HepG2 (cell line): ENCODE results near the gene SLC66A3. TPM values are rescaled to one million over a fixed set of nuclear protein-coding genes. Genes with fewer than 3 reads are reported as not detected.

Source experiments
- BATF2 ChIP-seq: sonication (generic); formaldehyde crosslinking; IDR thresholded peaks from 2 replicates; pipeline ENCODE4 v1.8.0; 2022; ENCODE audit warnings: mild to moderate bottlenecking, missing genetic modification reagents, moderate library complexity
- ETV5 ChIP-seq: IDR thresholded peaks from 2 replicates; pipeline ENCODE4 v1.6.1; 2018; ENCODE audit warnings: missing biosample characterization, missing genetic modification reagents, inconsistent platforms, borderline replicate concordance
- FOXM1 ChIP-seq: sonication (generic); formaldehyde crosslinking; IDR thresholded peaks from 2 replicates; pipeline ENCODE4 v1.5.0; 2020; ENCODE audit warnings: missing genetic modification reagents
- GPN1 ChIP-seq: sonication (generic); formaldehyde crosslinking; IDR thresholded peaks from 2 replicates; pipeline ENCODE4 v1.5.1; 2020; ENCODE audit warnings: missing genetic modification reagents, borderline replicate concordance
- HNRNPL ChIP-seq: fragments of 200-400 bp; formaldehyde crosslinking; IDR thresholded peaks from 2 replicates; pipeline ENCODE4 v1.6.1; 2017; ENCODE audit warnings: mild to moderate bottlenecking, low read depth, low read length
- LRRFIP1 ChIP-seq: sonication (generic); formaldehyde crosslinking; conservative IDR thresholded peaks from 2 replicates; pipeline ENCODE4 v1.4.0; 2020; ENCODE audit warnings: missing genetic modification reagents
- NFYC ChIP-seq: IDR thresholded peaks from 2 replicates; pipeline ENCODE4 v1.6.1; 2016; ENCODE audit warnings: missing genetic modification reagents, missing compliant biosample characterization
- TBL1XR1 ChIP-seq: fragments of 150-350 bp; IDR thresholded peaks from 2 replicates; pipeline ENCODE4 v1.6.1; 2014; ENCODE audit warnings: borderline replicate concordance, low read length; ENCODE audit not compliant: partially characterized antibody
- THAP7 ChIP-seq: sonication (generic); formaldehyde crosslinking; IDR thresholded peaks from 2 replicates; pipeline ENCODE4 v1.8.1; 2023; ENCODE audit warnings: mild to moderate bottlenecking, missing genetic modification reagents
- USF2 ChIP-seq, 2 experiments: sonication (generic) in 1 of 2; formaldehyde crosslinking in 1 of 2; IDR thresholded peaks; 2 replicates each; pipeline versions ENCODE4 v1.5.1 to v1.6.1; 2011 to 2020; ENCODE audit warnings: borderline replicate concordance in 1 of 2, low read depth in 1 of 2, low read length in 1 of 2, mild to moderate bottlenecking in 1 of 2, missing genetic modification reagents in 1 of 2, moderate library complexity in 1 of 2
- ZFP41 ChIP-seq: sonication (generic); formaldehyde crosslinking; IDR thresholded peaks from 2 replicates; pipeline ENCODE4 v1.4.0; 2020; ENCODE audit warnings: mild to moderate bottlenecking, missing genetic modification reagents, borderline replicate concordance
- ZHX1 ChIP-seq: sonication (generic); formaldehyde crosslinking; IDR thresholded peaks from 2 replicates; pipeline ENCODE4 v1.8.1; 2022; ENCODE audit warnings: low read depth, mild to moderate bottlenecking, missing genetic modification reagents
- ZNF577 ChIP-seq: sonication (generic); formaldehyde crosslinking; IDR thresholded peaks from 2 replicates; pipeline ENCODE4 v1.4.0; 2020; ENCODE audit warnings: mild to moderate bottlenecking, low read depth, missing genetic modification reagents, borderline replicate concordance
- ZNF784 ChIP-seq: sonication (generic); formaldehyde crosslinking; IDR thresholded peaks from 2 replicates; pipeline ENCODE4 v1.5.1; 2020; ENCODE audit warnings: missing genetic modification reagents, mild to moderate bottlenecking, borderline replicate concordance
- polyA plus RNA-seq, 8 experiments: library from polyadenylated mRNA; depleted of rRNA in 3 of 8; stranded (reverse) in 7 of 8; unstranded in 1 of 8; fragments of >200 nt; fragmentation: Illumina TruSeq in 4 of 8; extraction: Trizol in 4 of 8; gene quantifications; 2 replicates each; pipeline versions ENCODE4 v1.2.1 to v1.2.3, GENCODE V29; 2011 to 2016; ENCODE audit warnings: low read depth in 4 of 8, missing spikeins in 1 of 8, mixed read lengths in 1 of 8; ENCODE audit not compliant: insufficient read depth in 1 of 8
- total RNA-seq, 5 experiments: library from RNA; depleted of rRNA; stranded (reverse); fragments of >200 nt; fragmentation: Illumina TruSeq; extraction: Trizol; gene quantifications; 2 replicates each; pipeline ENCODE4 v1.2.3, GENCODE V29; 2016; ENCODE audit warnings: low read depth in 1 of 5

The SLC66A3 gene
- total and polyA plus RNA-seq, 2 of the 13 experiments (the other 11 are each of a cell fraction or from before 2014, with no cell fraction given): 2.2 to 3.7 TPM

- TF ChIP-seq THAP7 (CRISPR knock-in tag): no peak
- peak; percentile 14; the same call in 1 of the 2 replicates for TF ChIP-seq BATF2 (CRISPR knock-in tag)
- no peak; the same call in 1 of the 2 replicates for TF ChIP-seq HNRNPL
- TF ChIP-seq NFYC (CRISPR knock-in tag): no peak
- 0 out of 2 replicates have a peak, but pooled peaks have one; percentile 7 for TF ChIP-seq ZHX1 (CRISPR knock-in tag)
- TF ChIP-seq FOXM1 (CRISPR knock-in tag): no peak
- no peak for TF ChIP-seq GPN1 (CRISPR knock-in tag)
- TF ChIP-seq ZFP41 (CRISPR knock-in tag): peak; percentile 49; the same call in 1 of the 2 replicates
- no peak for TF ChIP-seq ETV5
- no peak for TF ChIP-seq ZNF784
- no peak for TF ChIP-seq TBL1XR1
- TF ChIP-seq ZNF577 (CRISPR knock-in tag): no peak
- TF ChIP-seq USF2 (IDR thresholded peaks at IDR 0.05; ENCODE audit: low read depth, low read length): no peak
- TF ChIP-seq USF2 (CRISPR knock-in tag; IDR thresholded peaks at IDR 0.05; ENCODE audit: borderline replicate concordance): no peak
- TF ChIP-seq LRRFIP1: no peak
These were observed 21.9 kb upstream of the SLC66A3 start (continued) for GRCh38 chr2:11133238-11133935.
